ENCODE measurements around the gene SIM2.
A peak's percentile ranks its signal among the peaks of the same experiment; 100 is the strongest.

The SIM2 gene

DNA sequence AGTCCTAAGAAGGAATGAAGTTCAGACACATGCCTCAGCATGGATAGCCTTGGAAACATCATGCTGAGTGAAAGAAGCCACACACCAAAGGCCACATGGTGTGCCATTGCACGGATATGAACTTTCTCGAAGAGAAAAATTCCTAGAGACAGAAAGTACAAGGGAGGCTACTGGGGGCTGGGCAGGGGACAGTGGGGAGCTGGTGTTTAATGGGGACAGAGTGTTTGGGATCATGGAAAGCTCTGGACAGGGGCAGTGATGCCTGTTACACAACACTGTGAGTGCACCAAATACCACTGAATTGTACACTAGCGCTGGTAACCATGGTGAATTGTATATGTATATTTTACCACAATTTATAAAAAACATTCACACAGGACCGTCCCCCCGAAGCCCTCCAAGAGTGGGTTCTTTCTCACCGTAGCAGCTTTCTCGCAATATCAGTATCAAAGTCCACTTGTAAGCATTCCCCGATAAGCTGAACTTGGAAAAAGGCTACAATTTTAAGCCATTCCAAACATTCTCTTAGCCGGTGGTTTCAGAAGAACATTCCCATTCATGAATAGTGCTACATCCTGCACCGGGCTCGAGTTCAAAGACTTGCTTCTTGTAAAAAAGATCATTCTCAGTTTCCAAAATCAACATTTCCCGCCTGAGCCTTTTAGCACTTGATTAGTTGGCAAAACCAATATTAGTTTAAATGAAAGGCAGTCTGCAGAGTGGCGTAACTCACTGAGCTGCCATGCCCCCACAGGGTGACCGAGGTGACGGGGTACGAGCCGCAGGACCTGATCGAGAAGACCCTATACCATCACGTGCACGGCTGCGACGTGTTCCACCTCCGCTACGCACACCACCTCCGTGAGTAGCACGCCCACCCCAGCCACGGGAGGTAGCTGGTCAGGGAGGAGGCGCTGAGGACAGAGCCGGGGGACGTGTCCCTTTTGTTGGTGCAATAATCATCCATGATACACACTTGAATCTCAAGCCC lies 31.7 kb downstream of the SIM2 start:
- no peak overlapping the region for H3K4me3 Mint-ChIP-seq
- H3K27me3 Mint-ChIP-seq: peaks cover 55% of the 10 kb centered on the region
- H3K9me3 Mint-ChIP-seq: no peaks in the 10 kb centered on the region
- no peaks in the 10 kb centered on the region for H3K36me3 Mint-ChIP-seq (ENCODE audit: insufficient read depth)
- H3K4me1 Mint-ChIP-seq: no peaks in the 10 kb centered on the region
- no peak for ATAC-seq (replicated peaks; ENCODE audit: extremely low read depth, poor library complexity, severe bottlenecking)
- H3K27ac Mint-ChIP-seq (ENCODE audit: low read depth): no peak overlapping the region
- no peak for DNase-seq (ENCODE audit: low spot score in 2 of 2)

DNA sequence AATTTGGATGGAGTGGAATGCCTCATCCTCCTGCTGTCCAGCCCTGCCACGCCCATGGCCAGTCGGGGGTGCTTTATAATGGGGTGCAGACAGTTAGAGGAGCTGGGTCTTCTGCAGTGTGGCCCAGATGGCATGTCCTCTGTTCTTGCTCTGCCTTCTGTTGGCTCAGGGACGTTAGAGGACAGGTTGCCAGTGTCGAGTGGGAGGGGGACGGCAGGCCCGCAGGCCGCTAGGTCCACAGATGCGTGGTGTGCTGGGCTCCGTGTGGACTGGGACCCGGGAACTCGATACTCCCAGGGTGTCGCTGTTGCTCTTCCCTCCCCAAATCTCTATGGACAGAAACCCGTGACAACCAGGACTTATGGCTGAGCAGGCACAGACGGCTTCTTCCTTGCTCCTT lies 33.3 kb downstream of the SIM2 start:
- Mint-ChIP-seq H3K9me3 (no peaks in the 10 kb centered on the region), H3K4me1 (no peaks in the 10 kb centered on the region), H3K27ac (ENCODE audit: low read depth) (no peak overlapping the region), H3K4me3 (no peak overlapping the region), H3K36me3 (ENCODE audit: insufficient read depth) (no peaks in the 10 kb centered on the region), H3K27me3 (peaks cover 70% of the 10 kb centered on the region)
- ATAC-seq (replicated peaks; ENCODE audit: extremely low read depth, poor library complexity, severe bottlenecking) (no peak), DNase-seq (ENCODE audit: low spot score in 2 of 2) (no peak)

DNA sequence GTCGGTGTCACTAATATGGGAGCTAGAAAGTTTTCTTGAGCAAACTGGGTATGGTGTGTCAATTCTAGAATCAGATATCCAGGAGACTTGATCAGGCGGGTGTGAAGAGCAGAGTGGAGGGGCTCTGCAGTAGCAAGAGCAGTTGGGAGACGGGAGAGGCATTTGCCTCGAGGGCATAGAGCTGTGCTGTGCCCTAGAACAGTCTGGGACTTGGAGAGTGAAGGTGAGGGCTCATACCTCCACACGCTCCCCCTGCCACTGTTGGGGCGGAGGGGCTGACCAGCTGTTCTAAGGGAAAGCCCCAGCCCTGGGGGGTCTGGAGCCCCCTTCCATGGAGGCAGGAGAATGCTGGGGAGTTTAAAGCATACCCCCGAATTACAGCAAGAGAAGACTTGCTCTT lies 33.8 kb downstream of the SIM2 start:
- Mint-ChIP-seq H3K27ac (ENCODE audit: low read depth) (no peak overlapping the region), H3K36me3 (ENCODE audit: insufficient read depth) (no peaks in the 10 kb centered on the region), H3K4me3 (no peak overlapping the region), H3K27me3 (peaks cover 66% of the 10 kb centered on the region), H3K4me1 (no peaks in the 10 kb centered on the region), H3K9me3 (no peaks in the 10 kb centered on the region)
- DNase-seq (ENCODE audit: low spot score in 2 of 2) (no peak), ATAC-seq (replicated peaks; ENCODE audit: extremely low read depth, poor library complexity, severe bottlenecking) (no peak)

- Mint-ChIP-seq H3K27ac (ENCODE audit: low read depth) (no peak overlapping the region), H3K36me3 (ENCODE audit: insufficient read depth) (no peaks in the 10 kb centered on the region), H3K4me1 (no peaks in the 10 kb centered on the region), H3K27me3 (peaks cover 58% of the 10 kb centered on the region), H3K4me3 (no peak overlapping the region), H3K9me3 (no peaks in the 10 kb centered on the region)
- ATAC-seq (replicated peaks; ENCODE audit: extremely low read depth, poor library complexity, severe bottlenecking) (no peak), DNase-seq (ENCODE audit: low spot score in 2 of 2) (no peak)
Measured at GRCh38 chr21:36733857-36734256, 34.9 kb downstream of the SIM2 start.

DNA sequence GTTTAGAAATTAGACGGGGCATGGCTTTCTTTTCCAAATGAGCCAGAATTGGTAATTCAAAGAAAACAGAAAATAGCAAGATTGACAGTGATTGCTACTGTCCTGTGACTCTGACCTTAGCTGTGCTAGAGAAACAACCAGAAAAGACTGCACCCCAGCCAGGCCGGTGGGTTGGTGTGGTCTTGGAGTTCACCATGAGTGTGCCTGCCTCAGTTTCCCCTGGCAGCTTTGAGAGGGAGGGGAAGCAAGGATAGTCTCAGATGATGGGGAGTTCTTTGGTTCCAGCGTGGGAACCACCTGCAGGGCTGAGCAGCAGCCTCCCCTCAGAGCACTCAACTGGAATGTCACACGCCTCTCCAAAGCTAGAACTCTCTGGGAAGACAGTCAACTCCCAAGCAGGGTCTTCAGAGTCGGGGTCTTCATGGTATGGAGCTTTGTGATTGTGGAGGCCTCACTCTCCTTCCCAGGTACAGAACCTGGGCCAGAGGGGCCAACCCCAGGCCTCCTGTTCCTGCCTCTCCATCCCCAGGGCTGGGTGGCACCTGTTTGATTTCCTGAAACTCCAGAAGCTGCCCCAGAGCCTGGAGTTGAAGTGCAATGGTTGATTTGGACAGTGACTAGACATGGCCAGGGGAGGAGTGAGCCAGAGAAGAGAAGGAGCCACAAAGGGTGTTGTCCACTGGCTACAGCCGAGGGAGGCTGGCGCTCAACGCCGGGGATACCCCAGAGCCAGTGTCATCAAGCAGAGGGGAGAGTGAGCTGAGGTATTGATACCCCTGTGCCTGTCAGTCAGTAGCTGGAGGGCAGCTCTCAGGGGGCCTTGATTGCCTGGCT lies 35.7 kb downstream of the SIM2 start:
- Mint-ChIP-seq H3K36me3 (ENCODE audit: insufficient read depth) (no peaks in the 10 kb centered on the region), H3K27ac (ENCODE audit: low read depth) (no peak overlapping the region), H3K4me1 (no peaks in the 10 kb centered on the region), H3K27me3 (peaks cover 57% of the 10 kb centered on the region), H3K4me3 (no peak overlapping the region), H3K9me3 (no peaks in the 10 kb centered on the region)
- DNase-seq (ENCODE audit: low spot score in 2 of 2): no peak
- ATAC-seq (replicated peaks; ENCODE audit: extremely low read depth, poor library complexity, severe bottlenecking): no peak

DNA sequence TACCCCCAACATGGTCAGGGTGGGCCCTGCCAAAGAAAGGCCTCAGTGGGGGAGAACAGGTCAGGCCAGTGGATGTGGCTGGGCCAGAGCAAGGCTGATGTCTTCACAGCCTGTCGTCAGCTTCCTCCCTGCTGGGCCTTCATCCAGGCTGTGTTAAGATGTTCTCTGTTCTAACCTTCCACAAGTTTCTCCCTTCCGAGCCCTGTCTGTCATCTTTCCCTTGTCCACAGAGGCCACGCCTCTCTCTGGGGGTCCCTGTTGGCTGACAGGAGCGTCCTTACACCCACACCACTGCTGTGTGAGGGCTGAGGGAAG lies 36.2 kb downstream of the SIM2 start:
- Mint-ChIP-seq H3K27ac (ENCODE audit: low read depth) (no peak overlapping the region), H3K4me3 (no peak overlapping the region), H3K4me1 (no peaks in the 10 kb centered on the region), H3K9me3 (no peaks in the 10 kb centered on the region), H3K36me3 (ENCODE audit: insufficient read depth) (no peaks in the 10 kb centered on the region), H3K27me3 (peaks cover 56% of the 10 kb centered on the region)
- ATAC-seq (replicated peaks; ENCODE audit: extremely low read depth, poor library complexity, severe bottlenecking) (no peak), DNase-seq (ENCODE audit: low spot score in 2 of 2) (no peak)

DNA sequence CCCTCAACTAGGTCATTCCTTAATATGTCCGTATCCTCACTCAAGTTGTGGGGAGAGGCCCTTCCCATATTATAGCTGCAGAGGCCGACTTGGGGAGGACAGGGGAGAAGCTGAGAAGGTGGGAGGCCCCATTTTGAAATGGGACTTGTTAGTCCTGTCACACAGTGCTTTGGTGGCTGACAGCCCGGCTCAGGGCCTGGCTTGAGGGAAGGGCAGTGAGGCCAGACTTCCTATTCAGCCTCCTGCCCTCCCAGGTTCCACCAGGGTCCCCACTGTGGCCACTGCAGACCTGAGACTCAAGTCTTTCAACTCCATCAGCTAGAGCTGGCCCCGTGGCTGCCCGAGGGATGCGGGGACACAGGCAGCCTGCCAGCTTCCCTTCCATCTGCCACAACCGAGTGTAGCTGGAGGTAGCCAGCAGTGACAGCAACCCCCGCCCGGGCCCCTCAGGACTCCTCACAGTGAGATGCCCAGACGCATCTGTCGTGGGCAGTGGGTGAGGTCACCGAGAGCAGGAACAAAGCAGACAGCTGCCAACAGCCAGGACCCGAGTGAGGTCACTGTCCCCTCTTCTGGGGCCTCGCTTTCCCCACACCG lies 36.9 kb downstream of the SIM2 start:
- DNase-seq (ENCODE audit: low spot score in 2 of 2): no peak
- Mint-ChIP-seq H3K36me3 (ENCODE audit: insufficient read depth) (no peaks in the 10 kb centered on the region), H3K4me3 (no peak overlapping the region), H3K27me3 (peaks cover 51% of the 10 kb centered on the region), H3K9me3 (no peaks in the 10 kb centered on the region), H3K4me1 (no peaks in the 10 kb centered on the region), H3K27ac (ENCODE audit: low read depth) (peak overlapping the region; percentile 64)
- ATAC-seq (replicated peaks; ENCODE audit: extremely low read depth, poor library complexity, severe bottlenecking): no peak

GRCh38 chr21:36738489-36739126 lies 39.7 kb downstream of the SIM2 start:
- Mint-ChIP-seq H3K27ac (ENCODE audit: low read depth) (no peak overlapping the region), H3K27me3 (peaks cover 50% of the 10 kb centered on the region), H3K9me3 (no peaks in the 10 kb centered on the region), H3K4me1 (no peaks in the 10 kb centered on the region), H3K4me3 (no peak overlapping the region), H3K36me3 (ENCODE audit: insufficient read depth) (no peaks in the 10 kb centered on the region)
- no peak for DNase-seq (ENCODE audit: low spot score in 2 of 2)
- ATAC-seq (replicated peaks; ENCODE audit: extremely low read depth, poor library complexity, severe bottlenecking): no peak

- Mint-ChIP-seq H3K27me3 (peaks cover 54% of the 10 kb centered on the region), H3K36me3 (ENCODE audit: insufficient read depth) (no peaks in the 10 kb centered on the region), H3K4me3 (no peak overlapping the region), H3K9me3 (no peaks in the 10 kb centered on the region), H3K4me1 (no peaks in the 10 kb centered on the region), H3K27ac (ENCODE audit: low read depth) (no peak overlapping the region)
- no peak for DNase-seq (ENCODE audit: low spot score in 2 of 2)
- no peak for ATAC-seq (replicated peaks; ENCODE audit: extremely low read depth, poor library complexity, severe bottlenecking)
Measured at GRCh38 chr21:36741506-36741905, 42.6 kb downstream of the SIM2 start.

- H3K4me1 Mint-ChIP-seq: no peaks in the 10 kb centered on the region
- no peaks in the 10 kb centered on the region for H3K9me3 Mint-ChIP-seq
- H3K36me3 Mint-ChIP-seq (ENCODE audit: insufficient read depth): no peaks in the 10 kb centered on the region
- ATAC-seq (replicated peaks; ENCODE audit: extremely low read depth, poor library complexity, severe bottlenecking) (no peak), DNase-seq (ENCODE audit: low spot score in 2 of 2) (no peak)
- H3K27ac Mint-ChIP-seq (ENCODE audit: low read depth): no peak overlapping the region
- H3K4me3 Mint-ChIP-seq: no peak overlapping the region
- H3K27me3 Mint-ChIP-seq: peaks cover 53% of the 10 kb centered on the region
Measured at GRCh38 chr21:36743008-36743407, 44.1 kb downstream of the SIM2 start.

- DNase-seq (ENCODE audit: low spot score in 2 of 2) (no peak), ATAC-seq (replicated peaks; ENCODE audit: extremely low read depth, poor library complexity, severe bottlenecking) (no peak)
- H3K9me3 Mint-ChIP-seq: no peaks in the 10 kb centered on the region
- H3K4me1 Mint-ChIP-seq: peaks cover 2% of the 10 kb centered on the region
- no peak overlapping the region for H3K27ac Mint-ChIP-seq (ENCODE audit: low read depth)
- H3K27me3 Mint-ChIP-seq: peaks cover 57% of the 10 kb centered on the region
- no peaks in the 10 kb centered on the region for H3K36me3 Mint-ChIP-seq (ENCODE audit: insufficient read depth)
- H3K4me3 Mint-ChIP-seq: no peak overlapping the region
Measured at GRCh38 chr21:36743446-36743845, 44.5 kb downstream of the SIM2 start.

DNA sequence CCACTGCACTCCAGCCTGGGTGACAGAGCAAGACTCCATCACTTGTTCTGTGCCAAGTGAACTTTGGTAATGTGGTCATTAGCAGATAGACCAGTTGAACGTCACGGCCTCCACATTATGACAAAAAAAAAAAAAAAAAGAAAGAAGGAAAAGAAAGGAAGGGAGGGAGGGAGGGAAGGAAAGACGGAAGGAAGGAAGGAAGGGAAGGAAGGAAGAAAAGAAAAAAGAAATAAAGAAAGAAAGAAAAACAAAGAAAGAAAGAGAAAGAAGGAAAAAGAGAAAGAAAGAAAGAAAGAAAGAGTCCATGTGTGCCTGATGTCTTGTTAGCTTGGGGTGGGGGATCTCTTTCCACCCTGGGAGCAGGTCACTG lies 45.3 kb downstream of the SIM2 start:
- H3K36me3 Mint-ChIP-seq (ENCODE audit: insufficient read depth): no peaks in the 10 kb centered on the region
- DNase-seq (ENCODE audit: low spot score in 2 of 2): no peak

More for the DNA sequence above, 45.3 kb downstream of the SIM2 start:
- Mint-ChIP-seq H3K27ac (ENCODE audit: low read depth) (no peak overlapping the region), H3K4me3 (no peak overlapping the region), H3K4me1 (peaks cover 6% of the 10 kb centered on the region), H3K9me3 (no peaks in the 10 kb centered on the region), H3K27me3 (peaks cover 64% of the 10 kb centered on the region)
- ATAC-seq (replicated peaks; ENCODE audit: extremely low read depth, poor library complexity, severe bottlenecking): no peak

All from central memory CD8-positive, alpha-beta T cell (primary cell).